Caco-2 (cell line): ENCODE measurements around the gene SEMA3F. TPM values are rescaled to one million over a fixed set of nuclear protein-coding genes. Genes with fewer than 3 reads are reported as not detected.
A peak's percentile ranks its signal among the peaks of the same experiment; 100 is the strongest.

Source experiments
- BruUV-seq: library from RNA; stranded (reverse); fragments of 400-500 nt; replicated peaks from 2 replicates; lab custom pipeline; 2021; lab: Mats Ljungman, UMichigan
- CTCF ChIA-PET: fragments of 300-600 bp; sonication (Branson Sonifier 250); formaldehyde crosslinking; loops from one replicate; lab custom pipeline; 2022; ENCODE audit warnings: antibody characterized with exemption; lab: Charles Lee
- POLR2A ChIA-PET: fragments of 300-600 bp; sonication (Branson Sonifier 250); formaldehyde crosslinking; loops from one replicate; lab custom pipeline; 2022; ENCODE audit warnings: antibody characterized with exemption; lab: Charles Lee
- DNase-seq, 2 experiments: peaks; one replicate each; pipeline versions ENCODE4 v3.0.0 to v3.0.0-alpha.2; 2020 to 2022
- H3K27me3 ChIP-seq: replicated peaks from 2 replicates; pipeline ENCODE4 v1.6.0; 2011; ENCODE audit warnings: low read length; ENCODE audit not compliant: control insufficient read depth, insufficient read depth
- H3K36me3 ChIP-seq: 2 replicates; pipeline ENCODE4 v1.5.1; 2011; ENCODE audit warnings: low read length; ENCODE audit not compliant: control insufficient read depth, insufficient read depth
- H3K4me1 ChIP-seq: fragments of 250-450 bp; sonication (Bioruptor Pico); 2 replicates; pipeline ENCODE4 v1.5.1; 2020; ENCODE audit warnings: mild to moderate bottlenecking
- H3K4me3 ChIP-seq: 2 replicates; pipeline ENCODE4 v1.5.1; 2011; ENCODE audit warnings: low read depth, mild to moderate bottlenecking, control low read depth, low read length
- H3K9me3 ChIP-seq: fragments of 250-450 bp; sonication (Bioruptor Pico); 2 replicates; pipeline ENCODE4 v1.5.1; 2020; ENCODE audit warnings: mild to moderate bottlenecking, moderate library complexity
- H3K27ac Mint-ChIP-seq: one replicate; pipeline ENCODE4 v1.8.0; 2022; ENCODE audit warnings: mixed read lengths; ENCODE audit not compliant: unreplicated experiment
- H3K27me3 Mint-ChIP-seq: one replicate; pipeline ENCODE4 v1.8.0; 2022; ENCODE audit warnings: mixed read lengths; ENCODE audit not compliant: insufficient read depth, unreplicated experiment
- H3K36me3 Mint-ChIP-seq: one replicate; pipeline ENCODE4 v1.8.0; 2022; ENCODE audit warnings: mild to moderate bottlenecking, mixed read lengths; ENCODE audit not compliant: insufficient read depth, unreplicated experiment
- H3K4me1 Mint-ChIP-seq: one replicate; pipeline ENCODE4 v1.8.0; 2022; ENCODE audit warnings: low read depth, mixed read lengths; ENCODE audit not compliant: unreplicated experiment
- H3K4me3 Mint-ChIP-seq: one replicate; pipeline ENCODE4 v1.8.0; 2022; ENCODE audit warnings: mild to moderate bottlenecking, moderate library complexity, mixed read lengths; ENCODE audit not compliant: unreplicated experiment
- H3K9me3 Mint-ChIP-seq: one replicate; pipeline ENCODE4 v1.8.0; 2022; ENCODE audit warnings: mixed read lengths; ENCODE audit not compliant: unreplicated experiment
- intact Hi-C: fragments of 100-400 bp; cut with micrococcal nuclease; formaldehyde crosslinking; loops from one replicate; pipeline ENCODE4 v1.10.0; 2022; ENCODE audit not compliant: unreplicated experiment
- total RNA-seq: library from RNA; stranded (reverse); gene quantifications from 2 replicates; pipeline ENCODE4 v1.2.3, GENCODE V29; 2022
- TF ChIP-seq, protein P1 (sequence below), 2 experiments: fragments of 200-600 bp in 1 of 2; IDR thresholded peaks; 1 replicate in 1 of 2; 2 replicates in 1 of 2; pipeline versions ENCODE4 v1.5.1 to v1.8.0; 2011 to 2022; ENCODE audit warnings: antibody characterized with exemption in 1 of 2, control low read depth in 1 of 2, inconsistent platforms in 1 of 2, low read depth in 1 of 2, low read length in 1 of 2, mild to moderate bottlenecking in 1 of 2, moderate library complexity in 1 of 2; ENCODE audit not compliant: insufficient read depth in 1 of 2, severe bottlenecking in 1 of 2, unreplicated experiment in 1 of 2

Gene SEMA3F
- total RNA-seq, 1 experiment from 2014 or later = 16.5 TPM

GRCh38 chr3:50127251-50127691 is 27.9 kb upstream of the SEMA3F start:
- H3K4me3 Mint-ChIP-seq = no peak overlapping the region
- Histone ChIP-seq H3K27me3 (no peaks in the 10 kb centered on the region), H3K4me1 (peaks cover 44% of the 10 kb centered on the region), H3K4me3 (no peak overlapping the region), H3K9me3 (no peaks in the 10 kb centered on the region), H3K36me3 (no peaks in the 10 kb centered on the region)
- H3K36me3 Mint-ChIP-seq = peaks cover 28% of the 10 kb centered on the region
- TF ChIP-seq, protein P1, sequence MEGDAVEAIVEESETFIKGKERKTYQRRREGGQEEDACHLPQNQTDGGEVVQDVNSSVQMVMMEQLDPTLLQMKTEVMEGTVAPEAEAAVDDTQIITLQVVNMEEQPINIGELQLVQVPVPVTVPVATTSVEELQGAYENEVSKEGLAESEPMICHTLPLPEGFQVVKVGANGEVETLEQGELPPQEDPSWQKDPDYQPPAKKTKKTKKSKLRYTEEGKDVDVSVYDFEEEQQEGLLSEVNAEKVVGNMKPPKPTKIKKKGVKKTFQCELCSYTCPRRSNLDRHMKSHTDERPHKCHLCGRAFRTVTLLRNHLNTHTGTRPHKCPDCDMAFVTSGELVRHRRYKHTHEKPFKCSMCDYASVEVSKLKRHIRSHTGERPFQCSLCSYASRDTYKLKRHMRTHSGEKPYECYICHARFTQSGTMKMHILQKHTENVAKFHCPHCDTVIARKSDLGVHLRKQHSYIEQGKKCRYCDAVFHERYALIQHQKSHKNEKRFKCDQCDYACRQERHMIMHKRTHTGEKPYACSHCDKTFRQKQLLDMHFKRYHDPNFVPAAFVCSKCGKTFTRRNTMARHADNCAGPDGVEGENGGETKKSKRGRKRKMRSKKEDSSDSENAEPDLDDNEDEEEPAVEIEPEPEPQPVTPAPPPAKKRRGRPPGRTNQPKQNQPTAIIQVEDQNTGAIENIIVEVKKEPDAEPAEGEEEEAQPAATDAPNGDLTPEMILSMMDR (IDR thresholded peaks at IDR 0.05; ENCODE audit: insufficient read depth in 1 of 2, low read depth in 1 of 2, low read length in 1 of 2, severe bottlenecking in 1 of 2, unreplicated experiment in 1 of 2) = no peak
- peaks cover 30% of the 10 kb centered on the region for H3K4me1 Mint-ChIP-seq
- H3K27ac Mint-ChIP-seq = peak overlapping the region; percentile 88
- DNase-seq = no peak
- CTCF ChIA-PET = interaction anchor here (0.6 kb wide), 1 partner anchor 99 kb away, joined by 3 read pairs; no protein-coding TSS in a partner anchor
- no peaks in the 10 kb centered on the region for H3K27me3 Mint-ChIP-seq
- intact Hi-C loops = no loop called here
- H3K9me3 Mint-ChIP-seq = no peaks in the 10 kb centered on the region
- POLR2A ChIA-PET = no interaction called here
- BruUV-seq = no TSS peak

GRCh38 chr3:50128001-50128400 is 27.1 kb upstream of the SEMA3F start:
- intact Hi-C loops = no loop called here
- ChIA-PET CTCF (no interaction called here), POLR2A (no interaction called here)
- H3K27me3 Mint-ChIP-seq = no peaks in the 10 kb centered on the region
- TF ChIP-seq, protein P1 (IDR thresholded peaks at IDR 0.05; ENCODE audit: insufficient read depth in 1 of 2, low read depth in 1 of 2, low read length in 1 of 2, severe bottlenecking in 1 of 2, unreplicated experiment in 1 of 2) = no peak
- no TSS peak for BruUV-seq
- no peaks in the 10 kb centered on the region for H3K27me3 ChIP-seq
- no peaks in the 10 kb centered on the region for H3K36me3 ChIP-seq
- H3K27ac Mint-ChIP-seq = no peak overlapping the region
- no peaks in the 10 kb centered on the region for H3K9me3 ChIP-seq
- DNase-seq = no peak
- peaks cover 27% of the 10 kb centered on the region for H3K4me1 Mint-ChIP-seq
- H3K4me1 ChIP-seq = peaks cover 44% of the 10 kb centered on the region
- no peak overlapping the region for H3K4me3 Mint-ChIP-seq
- peaks cover 27% of the 10 kb centered on the region for H3K36me3 Mint-ChIP-seq
- H3K9me3 Mint-ChIP-seq = no peaks in the 10 kb centered on the region
- no peak overlapping the region for H3K4me3 ChIP-seq

GRCh38 chr3:50130436-50130835 is 24.7 kb upstream of the SEMA3F start:
- intact Hi-C loops = no loop called here
- no peak overlapping the region for H3K27ac Mint-ChIP-seq
- peaks cover 32% of the 10 kb centered on the region for H3K4me1 ChIP-seq

More at GRCh38 chr3:50130436-50130835, 24.7 kb upstream of the SEMA3F start:
- Histone ChIP-seq H3K27me3 (no peaks in the 10 kb centered on the region), H3K9me3 (no peaks in the 10 kb centered on the region), H3K36me3 (no peaks in the 10 kb centered on the region), H3K4me3 (no peak overlapping the region)
- H3K4me1 Mint-ChIP-seq = peaks cover 18% of the 10 kb centered on the region
- no TSS peak for BruUV-seq
- TF ChIP-seq, protein P1 (IDR thresholded peaks at IDR 0.05; ENCODE audit: insufficient read depth in 1 of 2, low read depth in 1 of 2, low read length in 1 of 2, severe bottlenecking in 1 of 2, unreplicated experiment in 1 of 2) = no peak
- no peaks in the 10 kb centered on the region for H3K9me3 Mint-ChIP-seq
- peaks cover 20% of the 10 kb centered on the region for H3K36me3 Mint-ChIP-seq
- DNase-seq = no peak
- H3K4me3 Mint-ChIP-seq = no peak overlapping the region
- ChIA-PET POLR2A (interaction anchor here (0.5 kb wide), 1 partner anchor 23 kb away, joined by 3 read pairs; no protein-coding TSS in a partner anchor), CTCF (no interaction called here)
- no peaks in the 10 kb centered on the region for H3K27me3 Mint-ChIP-seq
